ENCODE results near the gene INPP5E.

The INPP5E gene

GRCh38 chr9:136445799-136446198, 6.2 kb upstream of the INPP5E start:
- DNase-seq (ENCODE audit: low read depth): no peak

GRCh38 chr9:136444102-136444501, 4.5 kb upstream of the INPP5E start:
- DNase-seq (ENCODE audit: low read depth): no peak

GRCh38 chr9:136443687-136444086, 4.0 kb upstream of the INPP5E start:
- no peak for DNase-seq (ENCODE audit: low read depth)

GRCh38 chr9:136443087-136443486, 3.4 kb upstream of the INPP5E start:
- no peak for DNase-seq (ENCODE audit: low read depth)

- DNase-seq (ENCODE audit: low read depth): no peak
These were observed 2.6 kb upstream of the INPP5E start for GRCh38 chr9:136442265-136442664.

GRCh38 chr9:136441681-136442245, 2.1 kb upstream of the INPP5E start:
- no peak for DNase-seq (ENCODE audit: low read depth)

GRCh38 chr9:136441191-136441680, 1.6 kb upstream of the INPP5E start:
- no peak for DNase-seq (ENCODE audit: low read depth)

- peak; percentile 51 for DNase-seq (ENCODE audit: low read depth)
These were observed 831 bp downstream of the INPP5E start for GRCh38 chr9:136438548-136439480.

GRCh38 chr9:136437839-136438547, 1.7 kb downstream of the INPP5E start:
- DNase-seq (ENCODE audit: low read depth): no peak

- no peak for DNase-seq (ENCODE audit: low read depth)
These were observed 2.2 kb downstream of the INPP5E start for GRCh38 chr9:136437430-136437829.

GRCh38 chr9:136436055-136436634, 3.5 kb downstream of the INPP5E start:
- no peak for DNase-seq (ENCODE audit: low read depth)

- no peak for DNase-seq (ENCODE audit: low read depth)
These were observed 5.0 kb downstream of the INPP5E start for GRCh38 chr9:136434580-136435169.

GRCh38 chr9:136433849-136434579, 5.6 kb downstream of the INPP5E start:
- DNase-seq (ENCODE audit: low read depth): no peak

- DNase-seq (ENCODE audit: low read depth): no peak
These were observed 6.5 kb downstream of the INPP5E start for GRCh38 chr9:136433043-136433715.

GRCh38 chr9:136432591-136432990, 7.1 kb downstream of the INPP5E start:
- no peak for DNase-seq (ENCODE audit: low read depth)

GRCh38 chr9:136431782-136432350, 7.8 kb downstream of the INPP5E start:
- no peak for DNase-seq (ENCODE audit: low read depth)

GRCh38 chr9:136430588-136431234, 8.9 kb downstream of the INPP5E start:
- no peak for DNase-seq (ENCODE audit: low read depth)

- DNase-seq (ENCODE audit: low read depth): no peak
These were observed 9.8 kb downstream of the INPP5E start for GRCh38 chr9:136429683-136430491.

- no peak for DNase-seq (ENCODE audit: low read depth)
These were observed 10.5 kb downstream of the INPP5E start for GRCh38 chr9:136429075-136429628.

Data from activated T-cell treated with anti-CD3 and anti-CD28 coated beads for 24 hours (primary cell).